ENCODE results near the gene RASA2. TPM values are rescaled to one million over a fixed set of nuclear protein-coding genes. Genes with fewer than 3 reads are reported as not detected.

RASA2 gene
- polyA plus RNA-seq, 1 of the 3 experiments (the other 2 are of a cell fraction) = 2.4 TPM

DNA sequence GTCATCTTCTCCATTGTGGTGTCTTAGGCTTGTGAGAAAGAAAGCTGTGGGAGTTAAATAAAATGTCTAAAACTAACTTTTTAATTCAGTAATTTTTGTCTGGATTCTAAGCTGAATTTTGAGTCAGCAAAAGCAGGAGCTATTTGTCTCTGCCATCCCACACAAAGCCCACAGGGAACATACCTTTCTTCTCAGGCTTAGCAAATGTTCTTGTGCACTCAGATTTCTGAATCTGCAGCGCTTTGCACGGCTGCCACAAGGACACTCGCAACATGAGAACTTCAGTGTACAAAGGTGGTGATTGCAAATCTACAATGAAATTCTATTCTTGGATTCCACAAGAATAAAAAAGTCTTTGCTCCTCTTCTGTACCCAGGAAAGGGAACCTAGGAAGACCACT lies 163.0 kb downstream of the RASA2 start:
- no peaks in the 10 kb centered on the region for H3F3A ChIP-seq (replicated peaks; ENCODE audit: insufficient read depth)
- H3K79me2 ChIP-seq (ENCODE audit: insufficient read depth) = no peaks in the 10 kb centered on the region
- no peak for DNase-seq
- TF ChIP-seq FOSL2 (IDR thresholded peaks at IDR 0.05; ENCODE audit: borderline replicate concordance, low read depth) = no peak
- no peak for TF ChIP-seq USF2 (IDR thresholded peaks at IDR 0.05; ENCODE audit: borderline replicate concordance, low read depth, low read length)
- no peak for TF ChIP-seq CHD2 (IDR thresholded peaks at IDR 0.05; ENCODE audit: low read length, partially characterized antibody)
- TF ChIP-seq USF1 (IDR thresholded peaks at IDR 0.05; ENCODE audit: borderline replicate concordance, low read depth) = no peak
- no peak for TF ChIP-seq POLR2AphosphoS5 (IDR thresholded peaks at IDR 0.05; ENCODE audit: low read depth, low read length)
- no peak for TF ChIP-seq TEAD4 (IDR thresholded peaks at IDR 0.05; ENCODE audit: borderline replicate concordance, insufficient read depth)
- TF ChIP-seq, protein P1, sequence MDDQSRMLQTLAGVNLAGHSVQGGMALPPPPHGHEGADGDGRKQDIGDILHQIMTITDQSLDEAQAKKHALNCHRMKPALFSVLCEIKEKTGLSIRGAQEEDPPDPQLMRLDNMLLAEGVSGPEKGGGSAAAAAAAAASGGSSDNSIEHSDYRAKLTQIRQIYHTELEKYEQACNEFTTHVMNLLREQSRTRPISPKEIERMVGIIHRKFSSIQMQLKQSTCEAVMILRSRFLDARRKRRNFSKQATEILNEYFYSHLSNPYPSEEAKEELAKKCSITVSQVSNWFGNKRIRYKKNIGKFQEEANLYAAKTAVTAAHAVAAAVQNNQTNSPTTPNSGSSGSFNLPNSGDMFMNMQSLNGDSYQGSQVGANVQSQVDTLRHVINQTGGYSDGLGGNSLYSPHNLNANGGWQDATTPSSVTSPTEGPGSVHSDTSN (IDR thresholded peaks at IDR 0.05) = no peak
- TF ChIP-seq JUND (IDR thresholded peaks at IDR 0.05) = no peak
- no peak for TF ChIP-seq EZH2phosphoT487 (IDR thresholded peaks at IDR 0.05; ENCODE audit: borderline replicate concordance, low read depth)
- TF ChIP-seq FOXM1 (IDR thresholded peaks at IDR 0.05; ENCODE audit: low read depth) = no peak
- TF ChIP-seq, protein P2, sequence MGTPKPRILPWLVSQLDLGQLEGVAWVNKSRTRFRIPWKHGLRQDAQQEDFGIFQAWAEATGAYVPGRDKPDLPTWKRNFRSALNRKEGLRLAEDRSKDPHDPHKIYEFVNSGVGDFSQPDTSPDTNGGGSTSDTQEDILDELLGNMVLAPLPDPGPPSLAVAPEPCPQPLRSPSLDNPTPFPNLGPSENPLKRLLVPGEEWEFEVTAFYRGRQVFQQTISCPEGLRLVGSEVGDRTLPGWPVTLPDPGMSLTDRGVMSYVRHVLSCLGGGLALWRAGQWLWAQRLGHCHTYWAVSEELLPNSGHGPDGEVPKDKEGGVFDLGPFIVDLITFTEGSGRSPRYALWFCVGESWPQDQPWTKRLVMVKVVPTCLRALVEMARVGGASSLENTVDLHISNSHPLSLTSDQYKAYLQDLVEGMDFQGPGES (IDR thresholded peaks at IDR 0.05; ENCODE audit: low read depth, low read length) = no peak
- no peak for TF ChIP-seq GATA2 (CRISPR knock-in tag; IDR thresholded peaks at IDR 0.05)
- TF ChIP-seq, protein P3, sequence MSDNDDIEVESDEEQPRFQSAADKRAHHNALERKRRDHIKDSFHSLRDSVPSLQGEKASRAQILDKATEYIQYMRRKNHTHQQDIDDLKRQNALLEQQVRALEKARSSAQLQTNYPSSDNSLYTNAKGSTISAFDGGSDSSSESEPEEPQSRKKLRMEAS (IDR thresholded peaks at IDR 0.05; ENCODE audit: low read depth) = no peak
- ChIA-PET CTCF (interaction anchor here (1.2 kb wide), 1 partner anchor 346 kb away, joined by 3 read pairs; no protein-coding TSS in a partner anchor), POLR2A (no interaction called here)
- no peaks in the 10 kb centered on the region for H3K4me1 ChIP-seq (ENCODE audit: control insufficient read depth in 1 of 2, insufficient read depth in 2 of 2, low read depth in 1 of 2, low read length in 1 of 2)
- H3K9ac ChIP-seq = no peak overlapping the region
- no peak overlapping the region for H3K4me3 ChIP-seq (ENCODE audit: low read depth in 2 of 2, low read length in 1 of 2)
- no peaks in the 10 kb centered on the region for H3K9me3 ChIP-seq
- WGBS (ENCODE audit: low lambda C conversion rate) = 87% methylated on average over 3 of the region's 3 CpGs
- no peak overlapping the region for H3K27ac ChIP-seq (ENCODE audit: low read depth in 2 of 2, low read length in 1 of 2)
- H3K36me3 ChIP-seq (replicated peaks in 1 of 2; ENCODE audit: control insufficient read depth in 1 of 2, insufficient read depth in 2 of 2, low read length in 1 of 2) = no peaks in the 10 kb centered on the region
- H3K27me3 ChIP-seq (ENCODE audit: insufficient read depth) = no peaks in the 10 kb centered on the region
- no peak overlapping the region for H3K4me2 ChIP-seq
- H4K20me1 ChIP-seq (ENCODE audit: insufficient read depth) = no peaks in the 10 kb centered on the region
- no peak overlapping the region for H2AFZ ChIP-seq (ENCODE audit: low read depth)
- no peaks in the 10 kb centered on the region for H3K9me2 ChIP-seq

DNA sequence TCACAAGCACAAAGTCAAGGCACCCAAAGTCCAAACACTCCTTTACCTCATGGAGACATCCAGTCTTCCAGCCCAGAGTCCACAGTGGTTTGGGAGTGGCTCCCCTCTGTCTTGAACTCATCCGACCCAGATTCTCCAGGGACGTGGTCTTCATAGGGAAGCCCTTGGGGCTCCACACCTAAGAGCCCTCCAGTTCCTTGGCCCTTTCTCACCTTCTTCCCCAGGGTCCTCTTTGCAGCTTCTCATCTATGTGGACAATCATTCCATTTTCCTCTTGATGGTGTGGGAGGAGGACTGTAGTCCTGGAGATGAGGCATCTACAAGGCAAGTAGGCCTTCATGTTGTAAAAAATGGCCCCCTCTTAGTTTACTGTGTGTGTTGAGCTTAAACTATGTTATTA lies 164.0 kb downstream of the RASA2 start:
- WGBS (ENCODE audit: low lambda C conversion rate) = 31% methylated on average over 2 of the region's 2 CpGs
- no peaks in the 10 kb centered on the region for H4K20me1 ChIP-seq (ENCODE audit: insufficient read depth)
- no peaks in the 10 kb centered on the region for H3F3A ChIP-seq (replicated peaks; ENCODE audit: insufficient read depth)
- no peaks in the 10 kb centered on the region for H3K4me1 ChIP-seq (ENCODE audit: control insufficient read depth in 1 of 2, insufficient read depth in 2 of 2, low read depth in 1 of 2, low read length in 1 of 2)
- DNase-seq = no peak
- no peak overlapping the region for H3K27ac ChIP-seq (ENCODE audit: low read depth in 2 of 2, low read length in 1 of 2)
- no peaks in the 10 kb centered on the region for H3K36me3 ChIP-seq (replicated peaks in 1 of 2; ENCODE audit: control insufficient read depth in 1 of 2, insufficient read depth in 2 of 2, low read length in 1 of 2)
- H3K9me2 ChIP-seq = no peaks in the 10 kb centered on the region
- H3K79me2 ChIP-seq (ENCODE audit: insufficient read depth) = no peaks in the 10 kb centered on the region
- ChIA-PET POLR2A (no interaction called here), CTCF (no interaction called here)
- no peak overlapping the region for H2AFZ ChIP-seq (ENCODE audit: low read depth)
- no peak overlapping the region for H3K9ac ChIP-seq
- no peaks in the 10 kb centered on the region for H3K27me3 ChIP-seq (ENCODE audit: insufficient read depth)
- H3K4me2 ChIP-seq = no peak overlapping the region
- no peaks in the 10 kb centered on the region for H3K9me3 ChIP-seq
- H3K4me3 ChIP-seq (ENCODE audit: low read depth in 2 of 2, low read length in 1 of 2) = no peak overlapping the region
- no peak for TF ChIP-seq RCOR1 (IDR thresholded peaks at IDR 0.05; ENCODE audit: low read length)
- TF ChIP-seq, protein P3 (IDR thresholded peaks at IDR 0.05; ENCODE audit: low read depth) = no peak
- TF ChIP-seq, protein P4, sequence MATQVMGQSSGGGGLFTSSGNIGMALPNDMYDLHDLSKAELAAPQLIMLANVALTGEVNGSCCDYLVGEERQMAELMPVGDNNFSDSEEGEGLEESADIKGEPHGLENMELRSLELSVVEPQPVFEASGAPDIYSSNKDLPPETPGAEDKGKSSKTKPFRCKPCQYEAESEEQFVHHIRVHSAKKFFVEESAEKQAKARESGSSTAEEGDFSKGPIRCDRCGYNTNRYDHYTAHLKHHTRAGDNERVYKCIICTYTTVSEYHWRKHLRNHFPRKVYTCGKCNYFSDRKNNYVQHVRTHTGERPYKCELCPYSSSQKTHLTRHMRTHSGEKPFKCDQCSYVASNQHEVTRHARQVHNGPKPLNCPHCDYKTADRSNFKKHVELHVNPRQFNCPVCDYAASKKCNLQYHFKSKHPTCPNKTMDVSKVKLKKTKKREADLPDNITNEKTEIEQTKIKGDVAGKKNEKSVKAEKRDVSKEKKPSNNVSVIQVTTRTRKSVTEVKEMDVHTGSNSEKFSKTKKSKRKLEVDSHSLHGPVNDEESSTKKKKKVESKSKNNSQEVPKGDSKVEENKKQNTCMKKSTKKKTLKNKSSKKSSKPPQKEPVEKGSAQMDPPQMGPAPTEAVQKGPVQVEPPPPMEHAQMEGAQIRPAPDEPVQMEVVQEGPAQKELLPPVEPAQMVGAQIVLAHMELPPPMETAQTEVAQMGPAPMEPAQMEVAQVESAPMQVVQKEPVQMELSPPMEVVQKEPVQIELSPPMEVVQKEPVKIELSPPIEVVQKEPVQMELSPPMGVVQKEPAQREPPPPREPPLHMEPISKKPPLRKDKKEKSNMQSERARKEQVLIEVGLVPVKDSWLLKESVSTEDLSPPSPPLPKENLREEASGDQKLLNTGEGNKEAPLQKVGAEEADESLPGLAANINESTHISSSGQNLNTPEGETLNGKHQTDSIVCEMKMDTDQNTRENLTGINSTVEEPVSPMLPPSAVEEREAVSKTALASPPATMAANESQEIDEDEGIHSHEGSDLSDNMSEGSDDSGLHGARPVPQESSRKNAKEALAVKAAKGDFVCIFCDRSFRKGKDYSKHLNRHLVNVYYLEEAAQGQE (IDR thresholded peaks at IDR 0.05; ENCODE audit: low read depth, low read length) = no peak
- TF ChIP-seq MXI1 (IDR thresholded peaks at IDR 0.05; ENCODE audit: low read depth, low read length) = no peak
- TF ChIP-seq ELF1 (IDR thresholded peaks at IDR 0.05) = no peak
- TF ChIP-seq SMC3 (IDR thresholded peaks at IDR 0.05; ENCODE audit: low read depth, low read length) = no peak
